Measurements from ENCODE around the gene ATP2C2.

Gene ATP2C2

DNA sequence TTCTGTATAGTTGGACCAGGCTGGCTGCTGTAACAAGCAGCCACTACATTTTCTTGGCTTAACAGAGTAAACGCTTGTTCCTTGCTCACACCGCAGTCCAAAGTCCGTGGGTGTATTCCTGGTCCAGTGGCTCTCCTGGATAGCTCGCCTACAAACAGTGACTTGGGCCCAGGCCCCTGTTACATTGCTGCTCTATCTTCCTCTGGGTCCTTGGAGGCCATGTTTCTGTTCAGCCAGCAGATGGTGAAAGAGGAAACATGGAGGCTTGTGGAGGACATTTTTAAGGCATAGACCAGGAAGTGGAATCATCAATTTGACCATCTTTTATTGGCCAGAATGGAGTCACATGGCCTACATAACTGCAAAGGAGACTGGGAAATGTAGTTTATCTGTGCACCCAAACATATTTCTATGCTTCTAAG, 55.1 kb downstream of the ATP2C2 start (continued):
- TF ChIP-seq ZNF791 (tag by site-specific recombination; IDR thresholded peaks at IDR 0.05): no peak
- TF ChIP-seq ZNF561 (tag by site-specific recombination; IDR thresholded peaks at IDR 0.05; ENCODE audit: borderline replicate concordance): no peak
- TF ChIP-seq ZNF350 (tag by site-specific recombination; IDR thresholded peaks at IDR 0.05): no peak
- TF ChIP-seq ZNF311 (tag by site-specific recombination; IDR thresholded peaks at IDR 0.05; ENCODE audit: borderline replicate concordance): no peak
- TF ChIP-seq ZNF623 (tag by site-specific recombination; IDR thresholded peaks at IDR 0.05): no peak
- TF ChIP-seq ZBTB17 (tag by site-specific recombination; IDR thresholded peaks at IDR 0.05): peak; percentile 46; the same call in 1 of the 2 replicates
- no peak for TF ChIP-seq SCRT1 (tag by site-specific recombination; IDR thresholded peaks at IDR 0.05; ENCODE audit: borderline replicate concordance)
- no peak for TF ChIP-seq ZNF404 (tag by site-specific recombination; IDR thresholded peaks at IDR 0.05)
- TF ChIP-seq ZSCAN23 (tag by site-specific recombination; IDR thresholded peaks at IDR 0.05): no peak
- no peak for TF ChIP-seq TCF7L2 (IDR thresholded peaks at IDR 0.05; ENCODE audit: borderline replicate concordance, low read depth, low read length)
- TF ChIP-seq YY2 (tag by site-specific recombination; IDR thresholded peaks at IDR 0.05): 0 out of 2 replicates have a peak, but pooled peaks have one; percentile 33
- no peak for TF ChIP-seq ZNF211 (tag by site-specific recombination; IDR thresholded peaks at IDR 0.05; ENCODE audit: low read depth)
- TF ChIP-seq ZBTB7A (tag by site-specific recombination; IDR thresholded peaks at IDR 0.05; ENCODE audit: low read depth): no peak
- TF ChIP-seq, protein P1, sequence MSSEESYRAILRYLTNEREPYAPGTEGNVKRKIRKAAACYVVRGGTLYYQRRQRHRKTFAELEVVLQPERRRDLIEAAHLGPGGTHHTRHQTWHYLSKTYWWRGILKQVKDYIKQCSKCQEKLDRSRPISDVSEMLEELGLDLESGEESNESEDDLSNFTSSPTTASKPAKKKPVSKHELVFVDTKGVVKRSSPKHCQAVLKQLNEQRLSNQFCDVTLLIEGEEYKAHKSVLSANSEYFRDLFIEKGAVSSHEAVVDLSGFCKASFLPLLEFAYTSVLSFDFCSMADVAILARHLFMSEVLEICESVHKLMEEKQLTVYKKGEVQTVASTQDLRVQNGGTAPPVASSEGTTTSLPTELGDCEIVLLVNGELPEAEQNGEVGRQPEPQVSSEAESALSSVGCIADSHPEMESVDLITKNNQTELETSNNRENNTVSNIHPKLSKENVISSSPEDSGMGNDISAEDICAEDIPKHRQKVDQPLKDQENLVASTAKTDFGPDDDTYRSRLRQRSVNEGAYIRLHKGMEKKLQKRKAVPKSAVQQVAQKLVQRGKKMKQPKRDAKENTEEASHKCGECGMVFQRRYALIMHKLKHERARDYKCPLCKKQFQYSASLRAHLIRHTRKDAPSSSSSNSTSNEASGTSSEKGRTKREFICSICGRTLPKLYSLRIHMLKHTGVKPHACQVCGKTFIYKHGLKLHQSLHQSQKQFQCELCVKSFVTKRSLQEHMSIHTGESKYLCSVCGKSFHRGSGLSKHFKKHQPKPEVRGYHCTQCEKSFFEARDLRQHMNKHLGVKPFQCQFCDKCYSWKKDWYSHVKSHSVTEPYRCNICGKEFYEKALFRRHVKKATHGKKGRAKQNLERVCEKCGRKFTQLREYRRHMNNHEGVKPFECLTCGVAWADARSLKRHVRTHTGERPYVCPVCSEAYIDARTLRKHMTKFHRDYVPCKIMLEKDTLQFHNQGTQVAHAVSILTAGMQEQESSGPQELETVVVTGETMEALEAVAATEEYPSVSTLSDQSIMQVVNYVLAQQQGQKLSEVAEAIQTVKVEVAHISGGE (tag by site-specific recombination; conservative IDR thresholded peaks at IDR 0.05; ENCODE audit: low read depth): 0 out of 2 replicates have a peak, but pooled peaks have one; percentile 19
- no peak for TF ChIP-seq SP7 (tag by site-specific recombination; IDR thresholded peaks at IDR 0.05)
- no peak for TF ChIP-seq KLF17 (tag by site-specific recombination; IDR thresholded peaks at IDR 0.05)
- TF ChIP-seq, protein P2, sequence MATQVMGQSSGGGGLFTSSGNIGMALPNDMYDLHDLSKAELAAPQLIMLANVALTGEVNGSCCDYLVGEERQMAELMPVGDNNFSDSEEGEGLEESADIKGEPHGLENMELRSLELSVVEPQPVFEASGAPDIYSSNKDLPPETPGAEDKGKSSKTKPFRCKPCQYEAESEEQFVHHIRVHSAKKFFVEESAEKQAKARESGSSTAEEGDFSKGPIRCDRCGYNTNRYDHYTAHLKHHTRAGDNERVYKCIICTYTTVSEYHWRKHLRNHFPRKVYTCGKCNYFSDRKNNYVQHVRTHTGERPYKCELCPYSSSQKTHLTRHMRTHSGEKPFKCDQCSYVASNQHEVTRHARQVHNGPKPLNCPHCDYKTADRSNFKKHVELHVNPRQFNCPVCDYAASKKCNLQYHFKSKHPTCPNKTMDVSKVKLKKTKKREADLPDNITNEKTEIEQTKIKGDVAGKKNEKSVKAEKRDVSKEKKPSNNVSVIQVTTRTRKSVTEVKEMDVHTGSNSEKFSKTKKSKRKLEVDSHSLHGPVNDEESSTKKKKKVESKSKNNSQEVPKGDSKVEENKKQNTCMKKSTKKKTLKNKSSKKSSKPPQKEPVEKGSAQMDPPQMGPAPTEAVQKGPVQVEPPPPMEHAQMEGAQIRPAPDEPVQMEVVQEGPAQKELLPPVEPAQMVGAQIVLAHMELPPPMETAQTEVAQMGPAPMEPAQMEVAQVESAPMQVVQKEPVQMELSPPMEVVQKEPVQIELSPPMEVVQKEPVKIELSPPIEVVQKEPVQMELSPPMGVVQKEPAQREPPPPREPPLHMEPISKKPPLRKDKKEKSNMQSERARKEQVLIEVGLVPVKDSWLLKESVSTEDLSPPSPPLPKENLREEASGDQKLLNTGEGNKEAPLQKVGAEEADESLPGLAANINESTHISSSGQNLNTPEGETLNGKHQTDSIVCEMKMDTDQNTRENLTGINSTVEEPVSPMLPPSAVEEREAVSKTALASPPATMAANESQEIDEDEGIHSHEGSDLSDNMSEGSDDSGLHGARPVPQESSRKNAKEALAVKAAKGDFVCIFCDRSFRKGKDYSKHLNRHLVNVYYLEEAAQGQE (tag by site-specific recombination; IDR thresholded peaks at IDR 0.05): no peak
- no peak for TF ChIP-seq ZNF335 (tag by site-specific recombination; conservative IDR thresholded peaks at IDR 0.05)

DNA sequence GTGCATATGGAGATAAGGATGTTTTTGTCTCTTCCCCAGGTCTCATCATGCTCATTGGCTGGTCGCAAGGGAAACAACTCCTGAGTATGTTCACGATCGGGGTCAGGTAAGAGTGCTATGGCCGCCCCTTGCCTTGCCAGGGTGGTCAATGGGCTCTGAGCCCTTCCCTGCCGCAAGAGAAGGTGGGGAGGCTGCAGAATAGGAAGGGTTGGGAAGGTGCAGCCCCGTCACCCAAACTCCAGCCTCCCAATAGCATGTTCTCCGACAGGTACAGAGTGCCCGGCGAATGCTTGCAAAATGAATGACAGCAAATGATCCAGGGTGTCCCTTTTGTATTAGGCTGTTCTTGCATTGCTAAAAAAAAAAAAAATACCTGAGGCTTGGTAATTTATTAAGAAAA, 57.4 kb downstream of the ATP2C2 start:
- no peak for TF ChIP-seq ZNF610 (tag by site-specific recombination; IDR thresholded peaks at IDR 0.05; ENCODE audit: borderline replicate concordance)
- no peak for TF ChIP-seq MEIS1 (CRISPR knock-in tag; IDR thresholded peaks at IDR 0.05; ENCODE audit: borderline replicate concordance)
- TF ChIP-seq ZNF600 (tag by site-specific recombination; IDR thresholded peaks at IDR 0.05): no peak
- TF ChIP-seq ZNF571 (tag by site-specific recombination; IDR thresholded peaks at IDR 0.05): no peak
- TF ChIP-seq ZNF514 (tag by site-specific recombination; IDR thresholded peaks at IDR 0.05): no peak
- TF ChIP-seq ZNF776 (tag by site-specific recombination; IDR thresholded peaks at IDR 0.05; ENCODE audit: borderline replicate concordance): no peak
- Histone ChIP-seq H3K9me3 (ENCODE audit: control insufficient read depth, insufficient read depth, low read depth, low read length) (no peaks in the 10 kb centered on the region), H3K4me1 (ENCODE audit: control insufficient read depth, insufficient read depth, low read length) (no peaks in the 10 kb centered on the region), H3K27ac (ENCODE audit: extremely low read depth, low read depth, low read length) (no peak overlapping the region), H3K4me3 (ENCODE audit: low read depth, low read length) (no peak overlapping the region), H3K36me3 (ENCODE audit: control insufficient read depth in 2 of 2, insufficient read depth in 1 of 2, low read length in 2 of 2) (no peaks in the 10 kb centered on the region)
- POLR2A ChIA-PET: no interaction called here
- CTCF ChIA-PET: no interaction called here

Measured in HEK293 (cell line).